Measurements from ENCODE around the gene YBEY.

- TF ChIP-seq CTCF (conservative IDR thresholded peaks at IDR 0.05; ENCODE audit: low read length) (no peak), EZH2phosphoT487 (IDR thresholded peaks at IDR 0.05; ENCODE audit: borderline replicate concordance) (no peak)
Observed at GRCh38 chr21:46312949-46313348, 26.8 kb downstream of the YBEY start.
